Endothelial cell of umbilical vein (primary cell): ENCODE data around the gene ETV7. TPM values are rescaled to one million over a fixed set of nuclear protein-coding genes. Genes with fewer than 3 reads are reported as not detected.

ENCODE experiments used
- BruUV-seq: library from RNA; stranded (reverse); fragments of 400-500 nt; replicated peaks from 2 replicates; lab custom pipeline; 2021; lab: Mats Ljungman, UMichigan
- CTCF ChIA-PET: fragments of 300-600, 350-600 bp; sonication (Branson Sonifier 250); formaldehyde crosslinking; loops from one replicate; lab custom pipeline; 2021; ENCODE audit warnings: antibody characterized with exemption, inconsistent platforms; lab: Charles Lee
- POLR2A ChIA-PET: fragments of 300-600, 350-600 bp; sonication (Branson Sonifier 250); formaldehyde crosslinking; loops from one replicate; lab custom pipeline; 2021; ENCODE audit warnings: antibody characterized with exemption, inconsistent platforms; lab: Charles Lee
- DNase-seq: peaks from one replicate; pipeline ENCODE4 v3.0.0-alpha.2; 2011; ENCODE audit warnings: low read depth, low spot score
- FAIRE-seq: peaks from 2 replicates; lab custom pipeline; 2011; peaks lifted over from hg19 to GRCh38; lab: Jason Lieb, UNC
- H2AFZ ChIP-seq: 2 replicates; pipeline ENCODE4 v1.6.0; 2012; ENCODE audit warnings: low read depth, low read length, control low read depth, inconsistent platforms
- H3K27ac ChIP-seq: 2 replicates; pipeline ENCODE4 v1.5.1; 2011; ENCODE audit warnings: low read depth, mild to moderate bottlenecking, control low read depth, low read length, moderate library complexity; ENCODE audit not compliant: insufficient read depth
- H3K27me3 ChIP-seq, 2 experiments: 2 replicates each; pipeline versions ENCODE4 v1.6.0 to v1.6.1; 2011; ENCODE audit warnings: low read length in 2 of 2, mixed read lengths in 1 of 2; ENCODE audit not compliant: control insufficient read depth in 2 of 2, insufficient read depth in 2 of 2
- H3K36me3 ChIP-seq, 2 experiments: 2 replicates in 1 of 2; 3 replicates in 1 of 2; pipeline ENCODE4 v1.5.1; 2011; ENCODE audit warnings: low read length in 2 of 2, mild to moderate bottlenecking in 1 of 2, moderate library complexity in 1 of 2; ENCODE audit not compliant: control insufficient read depth in 2 of 2, insufficient read depth in 2 of 2; ENCODE audit errors: extremely low read depth in 1 of 2
- H3K4me1 ChIP-seq: 3 replicates; pipeline ENCODE4 v1.5.1; 2011; ENCODE audit warnings: mild to moderate bottlenecking, low read length; ENCODE audit not compliant: control insufficient read depth, insufficient read depth; ENCODE audit errors: extremely low read depth
- H3K4me2 ChIP-seq: 2 replicates; pipeline ENCODE4 v1.6.1; 2011; ENCODE audit warnings: low read length, control low read depth, mixed read lengths; ENCODE audit not compliant: insufficient read depth
- H3K4me3 ChIP-seq, 3 experiments: fragments of 200-600 bp in 1 of 3; sonication (generic), shearing (Covaris generic) in 1 of 3; replicated peaks in 1 of 3; 2 replicates each; pipeline ENCODE4 v1.5.1; 2011 to 2016; ENCODE audit warnings: control low read depth in 3 of 3, low read length in 3 of 3, mild to moderate bottlenecking in 2 of 3, inconsistent platforms in 1 of 3, low read depth in 1 of 3, moderate library complexity in 1 of 3; ENCODE audit not compliant: insufficient read depth in 1 of 3
- H3K79me2 ChIP-seq: 2 replicates; pipeline ENCODE4 v1.6.0; 2012; ENCODE audit warnings: low read length, inconsistent platforms; ENCODE audit not compliant: control insufficient read depth, insufficient read depth
- H3K9ac ChIP-seq: replicated peaks from 2 replicates; pipeline ENCODE3; 2011; ENCODE audit warnings: low read length, control low read depth; ENCODE audit not compliant: insufficient read depth; ENCODE audit errors: extremely low read depth
- H3K9me1 ChIP-seq: replicated peaks from 3 replicates; pipeline ENCODE4 v1.6.0; 2011; ENCODE audit warnings: mild to moderate bottlenecking, low read length; ENCODE audit not compliant: control insufficient read depth, insufficient read depth; ENCODE audit errors: extremely low read depth
- H3K9me3 ChIP-seq: replicated peaks from 2 replicates; pipeline ENCODE4 v1.5.1; 2012; ENCODE audit warnings: low read length, inconsistent platforms; ENCODE audit not compliant: control insufficient read depth, insufficient read depth
- H4K20me1 ChIP-seq: replicated peaks from 2 replicates; pipeline ENCODE3; 2011; ENCODE audit warnings: mild to moderate bottlenecking, low read length; ENCODE audit not compliant: control insufficient read depth, insufficient read depth; ENCODE audit errors: extremely low read depth
- CTCF ChIP-seq, 2 donors: IDR thresholded peaks; 1 replicate in 1 of 2; 2 replicates in 1 of 2; pipeline ENCODE4 v1.5.1; 2011; ENCODE audit warnings: low read length in 2 of 2, mild to moderate bottlenecking in 2 of 2, moderate library complexity in 2 of 2, control low read depth in 1 of 2, inconsistent platforms in 1 of 2, low read depth in 1 of 2; ENCODE audit not compliant: insufficient read depth in 1 of 2; ENCODE audit errors: extremely low read depth in 1 of 2
- EZH2 ChIP-seq: IDR thresholded peaks from 2 replicates; pipeline ENCODE4 v1.6.1; 2012; ENCODE audit warnings: borderline replicate concordance, low read depth, mild to moderate bottlenecking, moderate library complexity, low read length, inconsistent platforms; ENCODE audit not compliant: severe bottlenecking
- FOS ChIP-seq: IDR thresholded peaks from 2 replicates; pipeline ENCODE4 v1.6.1; 2011; ENCODE audit warnings: mild to moderate bottlenecking, low read length, moderate library complexity, borderline replicate concordance; ENCODE audit not compliant: insufficient read depth
- GATA2 ChIP-seq: IDR thresholded peaks from 2 replicates; pipeline ENCODE4 v1.7.0; 2011; ENCODE audit warnings: low read depth, mild to moderate bottlenecking, moderate library complexity, mixed read lengths, low read length; ENCODE audit not compliant: insufficient read length, insufficient read depth
- JUN ChIP-seq: IDR thresholded peaks from 2 replicates; pipeline ENCODE4 v1.6.1; 2011; ENCODE audit warnings: borderline replicate concordance, low read depth; ENCODE audit not compliant: insufficient read length, insufficient read depth
- MAX ChIP-seq: IDR thresholded peaks from 2 replicates; pipeline ENCODE4 v1.6.1; 2011; ENCODE audit not compliant: insufficient read depth, insufficient read length
- MYC ChIP-seq: IDR thresholded peaks from one replicate; pipeline ENCODE4 v1.6.1; 2011; ENCODE audit warnings: mild to moderate bottlenecking, low read depth, low read length
- POLR2A ChIP-seq: IDR thresholded peaks from 2 replicates; pipeline ENCODE4 v1.6.1; 2012; ENCODE audit warnings: low read depth, mild to moderate bottlenecking, control low read depth, low read length
- POLR2AphosphoS5 ChIP-seq: IDR thresholded peaks from 2 replicates; pipeline ENCODE4 v1.6.1; 2012; ENCODE audit warnings: low read depth, mild to moderate bottlenecking, control low read depth, low read length, moderate library complexity; ENCODE audit not compliant: insufficient read depth
- dilution Hi-C: fragments of 300-500 bp; cut with MboI; formaldehyde crosslinking; loops from one replicate; pipeline ENCODE4 v1.15.0; 2019; ENCODE audit warnings: low sequenced_read_pairs; ENCODE audit not compliant: extremely low pct_ligation_motif_present
- intact Hi-C: fragments of 100-400 bp; cut with micrococcal nuclease; formaldehyde crosslinking; loops from one replicate; pipeline ENCODE4 v1.10.0; 2022
- polyA plus RNA-seq, 4 experiments: library from polyadenylated mRNA; depleted of rRNA in 3 of 4; stranded (reverse) in 3 of 4; unstranded in 1 of 4; fragments of >200 nt; gene quantifications; 2 replicates each; pipeline versions ENCODE4 v1.2.1 to v1.2.3, GENCODE V29; 2011 to 2012; ENCODE audit warnings: missing spikeins in 1 of 4
- total RNA-seq: library from RNA; stranded (reverse); gene quantifications from 2 replicates; pipeline ENCODE4 v1.2.3, GENCODE V29; 2021

ETV7 gene
- total and polyA plus RNA-seq, 2 donors (not counting 3 experiments of a cell fraction or from before 2014, with no cell fraction given), result 0.23 to 0.58 TPM

DNA sequence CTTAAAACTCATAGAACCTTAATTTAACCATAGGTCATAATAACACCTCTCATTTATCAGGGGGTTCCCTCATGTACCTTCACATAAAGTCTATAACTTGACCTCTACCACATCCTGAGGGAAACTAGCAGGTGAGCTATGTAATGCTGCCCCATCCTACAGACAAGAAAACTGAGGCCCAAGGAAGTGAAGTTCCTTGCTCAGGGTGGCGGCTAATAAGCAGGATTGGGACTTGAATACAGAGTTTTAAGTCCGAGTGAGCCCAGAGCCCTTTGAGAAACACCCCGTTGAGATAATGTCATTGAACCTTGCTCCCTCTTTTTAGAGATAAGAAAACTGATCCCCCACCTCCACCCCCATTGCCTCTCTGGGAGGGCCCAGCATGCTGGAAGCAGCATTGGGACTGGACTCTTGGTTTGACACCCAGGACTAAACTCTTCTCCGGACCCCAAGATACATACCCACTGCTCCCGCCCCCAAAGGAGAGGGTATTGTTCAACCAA lies 51.2 kb downstream of the ETV7 start:
- no peaks in the 10 kb centered on the region for H3K79me2 ChIP-seq
- H3K4me3 ChIP-seq, result no peak overlapping the region
- H3K36me3 ChIP-seq, result no peaks in the 10 kb centered on the region
- H3K4me2 ChIP-seq, result no peak overlapping the region
- no peaks in the 10 kb centered on the region for H3K9me1 ChIP-seq
- POLR2A ChIA-PET, result no interaction called here
- H4K20me1 ChIP-seq, result no peaks in the 10 kb centered on the region
- dilution Hi-C loops, result no loop called here
- H3K9me3 ChIP-seq, result no peaks in the 10 kb centered on the region
- no peak overlapping the region for H3K27ac ChIP-seq
- intact Hi-C loops, result no loop called here
- peaks cover 61 to 63% of the 10 kb centered on the region in 2 experiments for H3K27me3 ChIP-seq
- no peak overlapping the region for H3K9ac ChIP-seq
- no TSS peak for BruUV-seq
- TF ChIP-seq JUN (no peak), GATA2 (no peak), POLR2AphosphoS5 (no peak), MAX (no peak), POLR2A (no peak), CTCF (IDR thresholded peaks at IDR 0.05; ENCODE audit: extremely low read depth in 1 of 2, insufficient read depth in 1 of 2, low read depth in 1 of 2, low read length in 2 of 2) (no peak), FOS (no peak), EZH2 (no peak), MYC (no peak)
- no peak for DNase-seq
- no peak overlapping the region for H2AFZ ChIP-seq
- FAIRE-seq, result no peak
- peaks cover 4% of the 10 kb centered on the region for H3K4me1 ChIP-seq
- CTCF ChIA-PET, result interaction anchor here (2.7 kb wide), 1 partner anchor 34 kb away, joined by 13 read pairs; no protein-coding TSS in a partner anchor
